GM12864 (cell line): Measurements from ENCODE around the gene LPP.

ENCODE experiments used
- DNase-seq: peaks from one replicate; pipeline ENCODE4 v3.0.0-alpha.2; 2011; ENCODE audit warnings: low read depth
- H3K4me3 ChIP-seq: 2 replicates; pipeline ENCODE4 v1.5.1; 2011; ENCODE audit warnings: mild to moderate bottlenecking, low read depth, low read length, control low read depth
- CTCF ChIP-seq: IDR thresholded peaks from 2 replicates; pipeline ENCODE4 v1.5.1; 2011; ENCODE audit warnings: low read depth, mild to moderate bottlenecking, moderate library complexity, low read length, control low read depth, inconsistent platforms; ENCODE audit errors: missing control alignments

Gene LPP

GRCh38 chr3:188756241-188756640 is 602.3 kb downstream of the LPP start:
- no peak for DNase-seq
- TF ChIP-seq CTCF, result no peak
- H3K4me3 ChIP-seq, result no peak overlapping the region

- no peak for DNase-seq
- no peak for TF ChIP-seq CTCF
- H3K4me3 ChIP-seq, result no peak overlapping the region
Measured at GRCh38 chr3:188759336-188760005, 605.5 kb downstream of the LPP start.

GRCh38 chr3:188760408-188760807 is 606.5 kb downstream of the LPP start:
- no peak overlapping the region for H3K4me3 ChIP-seq
- no peak for TF ChIP-seq CTCF
- DNase-seq, result no peak

GRCh38 chr3:188761439-188761838 is 607.5 kb downstream of the LPP start:
- no peak for DNase-seq
- no peak for TF ChIP-seq CTCF
- H3K4me3 ChIP-seq, result no peak overlapping the region

- no peak overlapping the region for H3K4me3 ChIP-seq
- DNase-seq, result no peak
- TF ChIP-seq CTCF, result no peak
Measured at GRCh38 chr3:188761964-188762363, 608.0 kb downstream of the LPP start.

- no peak overlapping the region for H3K4me3 ChIP-seq
- no peak for DNase-seq
- no peak for TF ChIP-seq CTCF
Measured at GRCh38 chr3:188764609-188765008, 610.7 kb downstream of the LPP start.

- no peak for DNase-seq
- TF ChIP-seq CTCF, result no peak
- H3K4me3 ChIP-seq, result no peak overlapping the region
Measured at GRCh38 chr3:188769831-188770230, 615.9 kb downstream of the LPP start.
